Smooth muscle cell of trachea (primary cell): ENCODE data around the gene UGT1A4. TPM values are rescaled to one million over a fixed set of nuclear protein-coding genes. Genes with fewer than 3 reads are reported as not detected.

Experiments
- total RNA-seq: library from RNA; depleted of rRNA; stranded (reverse); fragments of >200 nt; gene quantifications from 2 replicates; pipeline ENCODE4 v1.2.1, GENCODE V29; 2014

Gene UGT1A4
- not detected in 2 replicates for total RNA-seq

GRCh38 chr2:233718552-233718951 lies at the start of gene UGT1A4:
Gene UGT1A4, plus strand, starts transcription at chr2:233718736. Its CDS starts 85 bp downstream, at chr2:233718821.

GRCh38 chr2:233671290-233672161 lies 47.0 kb upstream of the UGT1A4 start, which contains the start of gene UGT1A9:
Gene UGT1A9, plus strand, starts transcription at chr2:233671898. Its CDS starts 37 bp downstream, at chr2:233671935.

DNA sequence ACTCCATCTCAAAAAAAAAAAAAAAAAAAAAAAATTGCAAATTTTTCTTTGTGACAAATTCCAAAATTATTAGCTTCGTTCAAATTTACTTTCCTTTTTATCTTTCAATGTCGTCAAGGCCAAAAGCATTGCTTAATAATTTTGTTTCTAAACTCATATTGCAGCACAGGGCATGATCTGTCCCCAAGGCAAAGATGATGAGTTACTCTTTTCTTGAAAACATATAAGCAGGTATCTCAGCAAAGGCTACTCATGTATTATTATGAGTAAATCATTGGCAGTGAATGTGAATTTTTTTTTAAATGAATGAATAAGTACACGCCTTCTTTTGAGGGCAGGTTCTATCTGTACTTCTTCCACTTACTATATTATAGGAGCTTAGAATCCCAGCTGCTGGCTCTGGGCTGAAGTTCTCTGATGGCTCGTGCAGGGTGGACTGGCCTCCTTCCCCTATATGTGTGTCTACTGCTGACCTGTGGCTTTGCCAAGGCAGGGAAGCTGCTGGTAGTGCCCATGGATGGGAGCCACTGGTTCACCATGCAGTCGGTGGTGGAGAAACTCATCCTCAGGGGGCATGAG lies 36.9 kb upstream of the UGT1A4 start, which contains the start of gene UGT1A7:
TSS of gene UGT1A7 (plus strand) at position 381 of the 579 bp plus-strand sequence. CDS start at position 418, 37 bp downstream.

GRCh38 chr2:233692648-233693047 lies 25.9 kb upstream of the UGT1A4 start, which contains the start of gene UGT1A6:
Gene UGT1A6, plus strand, starts transcription at chr2:233692890. Its CDS starts 115 bp downstream, at chr2:233693005.

GRCh38 chr2:233712611-233713261 lies 5.8 kb upstream of the UGT1A4 start, which contains the start of gene UGT1A5:
Gene UGT1A5, plus strand, starts transcription at chr2:233712907. Its CDS starts 85 bp downstream, at chr2:233712992.

DNA sequence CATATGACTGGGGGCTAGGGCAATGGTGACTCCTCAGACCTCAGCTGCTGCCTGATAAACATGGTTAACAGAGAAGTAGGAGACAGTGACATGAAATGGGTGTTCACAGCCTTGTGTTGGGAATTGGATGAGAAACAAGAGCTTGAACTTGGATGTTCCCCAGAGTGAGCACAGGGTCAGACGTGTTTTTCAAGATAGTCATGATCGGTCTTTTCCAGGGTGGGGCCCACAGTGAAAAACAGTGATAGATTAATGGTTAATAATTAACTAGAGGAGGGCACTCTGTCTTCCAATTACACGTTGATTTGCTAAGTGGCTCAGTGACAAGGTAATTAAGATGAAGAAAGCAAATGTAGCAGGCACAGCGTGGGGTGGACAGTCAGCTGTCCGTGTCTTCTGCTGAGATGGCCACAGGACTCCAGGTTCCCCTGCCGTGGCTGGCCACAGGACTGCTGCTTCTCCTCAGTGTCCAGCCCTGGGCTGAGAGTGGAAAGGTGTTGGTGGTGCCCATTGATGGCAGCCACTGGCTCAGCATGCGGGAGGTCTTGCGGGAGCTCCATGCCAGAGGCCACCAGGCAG lies 10.3 kb downstream of the UGT1A4 start, which contains the start of gene UGT1A3:
TSS of gene UGT1A3 (plus strand) at position 320 of the 579 bp plus-strand sequence. CDS start at position 405, 85 bp downstream.

GRCh38 chr2:233760043-233760442 lies 41.5 kb downstream of the UGT1A4 start, which contains the start of gene UGT1A1:
Gene UGT1A1, plus strand, starts transcription at chr2:233760270. Its CDS starts 18 bp downstream, at chr2:233760288.

GRCh38 chr2:233778030-233778429 lies 59.5 kb downstream of the UGT1A4 start, which contains the start of gene MROH2A:
Gene MROH2A, plus strand, starts transcription at chr2:233778330. Its CDS starts 1,029 bp downstream, at chr2:233779359.

Other genes starting within 250 kb of the UGT1A4 start
- 31.3 and 38.5 TPM in 2 replicates for gene USP40, start 152.0 kb upstream of the UGT1A4 start, total RNA-seq
- gene UGT1A8, start 101.1 kb upstream of the UGT1A4 start, total RNA-seq: not detected in 2 replicates
- gene UGT1A10, start 82.3 kb upstream of the UGT1A4 start, total RNA-seq: not detected in 2 replicates
- not detected in 2 replicates for gene UGT1A9, start 46.8 kb upstream of the UGT1A4 start, total RNA-seq
- gene UGT1A7, start 36.8 kb upstream of the UGT1A4 start, total RNA-seq: not detected in 2 replicates
- gene UGT1A6, start 25.8 kb upstream of the UGT1A4 start, total RNA-seq: not detected in 2 replicates
- gene UGT1A5, start 5.8 kb upstream of the UGT1A4 start, total RNA-seq: not detected in 2 replicates
- not detected in 2 replicates for gene UGT1A3, start 10.3 kb downstream of the UGT1A4 start, total RNA-seq
- not detected in 2 replicates for gene UGT1A1, start 41.5 kb downstream of the UGT1A4 start, total RNA-seq
- gene MROH2A, start 59.6 kb downstream of the UGT1A4 start, total RNA-seq: not detected in 2 replicates
- 1.5 and 21.8 TPM in 2 replicates for gene HJURP, start 135.8 kb downstream of the UGT1A4 start, total RNA-seq
- gene TRPM8, start 198.6 kb downstream of the UGT1A4 start, total RNA-seq: 0.29 and 0.50 TPM in 2 replicates